Liver (tissue), 9 donors: ENCODE measurements around the gene SLC9A1. TPM values are rescaled to one million over a fixed set of nuclear protein-coding genes. Genes with fewer than 3 reads are reported as not detected.

ENCODE experiments used
- DNase-seq: peaks from one replicate; pipeline ENCODE4 v3.0.0-alpha.2; 2017; ENCODE audit warnings: low spot score
- H3K27ac ChIP-seq, 2 donors: one replicate each; pipeline ENCODE4 v1.7.0; 2013; ENCODE audit warnings: inconsistent platforms in 2 of 2, low read length in 2 of 2, control low read depth in 1 of 2, low read depth in 1 of 2, mild to moderate bottlenecking in 1 of 2
- H3K27me3 ChIP-seq, 4 donors: one replicate each; pipeline versions ENCODE4 v1.6.1 to v1.7.0; 2013; ENCODE audit warnings: low read length in 3 of 4, inconsistent platforms in 1 of 4, mild to moderate bottlenecking in 1 of 4, moderate library complexity in 1 of 4; ENCODE audit not compliant: control insufficient read depth in 4 of 4, insufficient read depth in 4 of 4
- H3K36me3 ChIP-seq, 4 donors: one replicate each; pipeline versions ENCODE4 v1.6.1 to v1.7.0; 2013; ENCODE audit warnings: low read length in 3 of 4, mild to moderate bottlenecking in 3 of 4, low read depth in 1 of 4, moderate library complexity in 1 of 4; ENCODE audit not compliant: control insufficient read depth in 4 of 4, insufficient read depth in 3 of 4
- H3K4me1 ChIP-seq, 4 donors: one replicate each; pipeline versions ENCODE4 v1.6.1 to v1.7.0; 2013; ENCODE audit warnings: low read length in 3 of 4, mild to moderate bottlenecking in 3 of 4, moderate library complexity in 1 of 4; ENCODE audit not compliant: control insufficient read depth in 4 of 4, insufficient read depth in 4 of 4
- H3K4me3 ChIP-seq, 3 donors: one replicate each; pipeline versions ENCODE4 v1.6.1 to v1.7.0; 2013; ENCODE audit warnings: low read length in 3 of 3, control low read depth in 1 of 3, low read depth in 1 of 3, mild to moderate bottlenecking in 1 of 3
- H3K9ac ChIP-seq, 2 donors: one replicate each; pipeline ENCODE4 v1.7.0; 2013; ENCODE audit warnings: low read length in 2 of 2, mild to moderate bottlenecking in 2 of 2, moderate library complexity in 2 of 2, control low read depth in 1 of 2, low read depth in 1 of 2
- H3K9me3 ChIP-seq, 4 donors: one replicate each; pipeline versions ENCODE4 v1.6.1 to v1.7.0; 2013; ENCODE audit warnings: low read length in 3 of 4; ENCODE audit not compliant: control insufficient read depth in 4 of 4
- ATF3 ChIP-seq: IDR thresholded peaks from 2 replicates; pipeline ENCODE4 v1.6.1; 2016; ENCODE audit warnings: antibody characterized with exemption
- EGR1 ChIP-seq, 2 donors: IDR thresholded peaks; 2 replicates each; pipeline ENCODE4 v1.6.1; 2016 to 2018; ENCODE audit warnings: antibody characterized with exemption in 2 of 2, low read depth in 2 of 2
- FOXA1 ChIP-seq: IDR thresholded peaks from 2 replicates; pipeline ENCODE4 v1.6.1; 2016; ENCODE audit warnings: antibody characterized with exemption
- FOXA2 ChIP-seq: IDR thresholded peaks from 2 replicates; pipeline ENCODE4 v1.6.1; 2016; ENCODE audit warnings: antibody characterized with exemption
- GABPA ChIP-seq, 2 donors: IDR thresholded peaks in 1 of 2; conservative IDR thresholded peaks in 1 of 2; 2 replicates each; pipeline ENCODE4 v1.6.1; 2016; ENCODE audit warnings: antibody characterized with exemption in 2 of 2, mild to moderate bottlenecking in 1 of 2, moderate library complexity in 1 of 2
- HNF4A ChIP-seq, 2 donors: conservative IDR thresholded peaks; 2 replicates each; pipeline ENCODE4 v1.6.1; 2016; ENCODE audit warnings: antibody characterized with exemption in 2 of 2, mild to moderate bottlenecking in 2 of 2
- HNF4G ChIP-seq: IDR thresholded peaks from 2 replicates; pipeline ENCODE4 v1.6.1; 2016; ENCODE audit warnings: antibody characterized with exemption
- JUND ChIP-seq, 2 donors: IDR thresholded peaks; 2 replicates each; pipeline ENCODE4 v1.6.1; 2016; ENCODE audit warnings: antibody characterized with exemption in 2 of 2
- NR2F2 ChIP-seq: IDR thresholded peaks from 2 replicates; pipeline ENCODE4 v1.6.1; 2016; ENCODE audit warnings: antibody characterized with exemption
- RAD21 ChIP-seq, 2 donors: IDR thresholded peaks; 2 replicates each; pipeline ENCODE4 v1.6.1; 2016; ENCODE audit warnings: antibody characterized with exemption in 2 of 2, mild to moderate bottlenecking in 2 of 2
- RXRA ChIP-seq, 2 donors: IDR thresholded peaks; 2 replicates each; pipeline ENCODE4 v1.6.1; 2017 to 2018; ENCODE audit warnings: antibody characterized with exemption in 2 of 2, mild to moderate bottlenecking in 1 of 2
- SP1 ChIP-seq: IDR thresholded peaks from 2 replicates; pipeline ENCODE4 v1.6.1; 2018; ENCODE audit warnings: antibody characterized with exemption, mild to moderate bottlenecking
- TAF1 ChIP-seq: conservative IDR thresholded peaks from 2 replicates; pipeline ENCODE4 v1.6.1; 2016; ENCODE audit warnings: antibody characterized with exemption, mild to moderate bottlenecking
- YY1 ChIP-seq: IDR thresholded peaks from 2 replicates; pipeline ENCODE4 v1.6.1; 2016; ENCODE audit warnings: antibody characterized with exemption, mild to moderate bottlenecking
- ZBTB33 ChIP-seq: IDR thresholded peaks from 2 replicates; pipeline ENCODE4 v1.6.1; 2016; ENCODE audit warnings: antibody characterized with exemption
- WGBS: extraction: QIAGEN DNeasy Blood & Tissue Kit; methylation state at CpG from one replicate; pipeline ENCODE4 v1.1.7; 2013; 5-methylcytosine and 5-hydroxymethylcytosine counted together
- polyA plus RNA-seq, 2 donors: library from polyadenylated mRNA; stranded (reverse) in 1 of 2; unstranded in 1 of 2; fragments of 200-250 nt in 1 of 2; fragments of >200 nt in 1 of 2; fragmentation: Nextera tagmentation in 1 of 2; extraction: Ambion mirVana in 1 of 2; gene quantifications; one replicate each; pipeline versions ENCODE4 v1.2.1 to v1.2.3, GENCODE V29; 2013 to 2015
- total RNA-seq, 2 donors: library from RNA; depleted of rRNA; stranded (reverse); fragments of >200 nt; gene quantifications; one replicate each; pipeline ENCODE4 v1.2.3, GENCODE V29; 2014
- TF ChIP-seq, protein P1 (sequence below): IDR thresholded peaks from 2 replicates; pipeline ENCODE4 v1.6.1; 2016; ENCODE audit warnings: antibody characterized with exemption
- TF ChIP-seq, protein P2 (sequence below): IDR thresholded peaks from 2 replicates; pipeline ENCODE4 v1.6.1; 2016; ENCODE audit warnings: antibody characterized with exemption, mild to moderate bottlenecking
- TF ChIP-seq, protein P3 (sequence below): fragments of 150-350 bp; IDR thresholded peaks from 2 replicates; pipeline ENCODE4 v1.5.1; 2017; ENCODE audit warnings: improper control_type of control experiment, low read depth, low read length; ENCODE audit not compliant: missing input control
- donor health status: healthy.
- donor health status: healthy.
- donor health status: healthy.
- donor health status: healthy.
- donor health status: healthy.

Gene SLC9A1
- total and polyA plus RNA-seq, 4 donors = 1.3 to 3.2 (median 1.5) TPM

DNA sequence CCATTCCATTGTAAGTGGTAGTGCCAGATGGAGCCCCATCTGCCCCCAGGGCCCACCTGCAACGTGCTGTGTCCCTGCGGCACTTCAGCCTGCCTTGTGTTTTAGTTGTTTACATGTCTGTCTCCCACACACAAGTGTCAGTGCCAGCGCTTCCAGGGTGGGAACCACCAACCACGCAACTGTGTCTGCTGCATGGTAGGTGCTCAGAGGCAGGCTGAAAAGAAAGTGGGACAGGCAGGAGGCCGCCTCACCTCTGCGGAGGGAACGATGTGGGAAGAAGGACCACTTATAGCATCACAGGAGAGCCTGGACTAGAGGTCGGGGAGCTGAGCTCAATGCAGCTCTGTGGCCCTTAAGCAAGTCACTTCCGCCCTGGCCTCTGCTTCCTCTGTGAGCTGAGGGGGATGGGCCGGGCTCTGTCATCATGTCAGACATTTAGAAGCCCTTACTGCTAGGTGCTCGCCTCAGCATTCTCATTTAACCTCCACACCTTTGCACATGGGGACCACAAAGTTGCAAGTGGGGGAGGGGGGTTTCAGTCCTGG is 17.9 kb downstream of the SLC9A1 start:
- Histone ChIP-seq H3K27me3 (no peaks in the 10 kb centered on the region), H3K27ac (peak overlapping the region; percentile 42 to 68), H3K9me3 (no peaks in the 10 kb centered on the region), H3K4me3 (no peak overlapping the region), H3K9ac (peak overlapping the region in 1 of 2 donors; percentile 12), H3K4me1 (peaks cover 0 to 3% (median 0%) of the 10 kb centered on the region in 4 donors), H3K36me3 (no peaks in the 10 kb centered on the region)
- peak; percentile 47 for DNase-seq
- TF ChIP-seq, protein P1, sequence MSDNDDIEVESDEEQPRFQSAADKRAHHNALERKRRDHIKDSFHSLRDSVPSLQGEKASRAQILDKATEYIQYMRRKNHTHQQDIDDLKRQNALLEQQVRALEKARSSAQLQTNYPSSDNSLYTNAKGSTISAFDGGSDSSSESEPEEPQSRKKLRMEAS = no peak
- TF ChIP-seq EGR1 (IDR thresholded peaks at IDR 0.05; ENCODE audit: low read depth in 2 of 2) (no peak), YY1 (no peak), ATF3 (no peak), FOXA2 (no peak), HNF4A (conservative IDR thresholded peaks at IDR 0.05) (no peak), FOXA1 (no peak)
- TF ChIP-seq, protein P2, sequence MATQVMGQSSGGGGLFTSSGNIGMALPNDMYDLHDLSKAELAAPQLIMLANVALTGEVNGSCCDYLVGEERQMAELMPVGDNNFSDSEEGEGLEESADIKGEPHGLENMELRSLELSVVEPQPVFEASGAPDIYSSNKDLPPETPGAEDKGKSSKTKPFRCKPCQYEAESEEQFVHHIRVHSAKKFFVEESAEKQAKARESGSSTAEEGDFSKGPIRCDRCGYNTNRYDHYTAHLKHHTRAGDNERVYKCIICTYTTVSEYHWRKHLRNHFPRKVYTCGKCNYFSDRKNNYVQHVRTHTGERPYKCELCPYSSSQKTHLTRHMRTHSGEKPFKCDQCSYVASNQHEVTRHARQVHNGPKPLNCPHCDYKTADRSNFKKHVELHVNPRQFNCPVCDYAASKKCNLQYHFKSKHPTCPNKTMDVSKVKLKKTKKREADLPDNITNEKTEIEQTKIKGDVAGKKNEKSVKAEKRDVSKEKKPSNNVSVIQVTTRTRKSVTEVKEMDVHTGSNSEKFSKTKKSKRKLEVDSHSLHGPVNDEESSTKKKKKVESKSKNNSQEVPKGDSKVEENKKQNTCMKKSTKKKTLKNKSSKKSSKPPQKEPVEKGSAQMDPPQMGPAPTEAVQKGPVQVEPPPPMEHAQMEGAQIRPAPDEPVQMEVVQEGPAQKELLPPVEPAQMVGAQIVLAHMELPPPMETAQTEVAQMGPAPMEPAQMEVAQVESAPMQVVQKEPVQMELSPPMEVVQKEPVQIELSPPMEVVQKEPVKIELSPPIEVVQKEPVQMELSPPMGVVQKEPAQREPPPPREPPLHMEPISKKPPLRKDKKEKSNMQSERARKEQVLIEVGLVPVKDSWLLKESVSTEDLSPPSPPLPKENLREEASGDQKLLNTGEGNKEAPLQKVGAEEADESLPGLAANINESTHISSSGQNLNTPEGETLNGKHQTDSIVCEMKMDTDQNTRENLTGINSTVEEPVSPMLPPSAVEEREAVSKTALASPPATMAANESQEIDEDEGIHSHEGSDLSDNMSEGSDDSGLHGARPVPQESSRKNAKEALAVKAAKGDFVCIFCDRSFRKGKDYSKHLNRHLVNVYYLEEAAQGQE = no peak
- 74% methylated on average over 11 of the region's 11 CpGs for WGBS

GRCh38 chr1:27136236-27136551 is 18.7 kb downstream of the SLC9A1 start:
- Histone ChIP-seq H3K9ac (no peak overlapping the region), H3K4me1 (peaks cover 0 to 3% (median 0%) of the 10 kb centered on the region in 4 donors), H3K27me3 (no peaks in the 10 kb centered on the region), H3K27ac (peak overlapping the region in 1 of 2 donors; percentile 68), H3K9me3 (no peaks in the 10 kb centered on the region), H3K4me3 (no peak overlapping the region), H3K36me3 (no peaks in the 10 kb centered on the region)
- no peak for DNase-seq
- WGBS = 82% methylated on average over 3 of the region's 3 CpGs
- TF ChIP-seq YY1 = no peak
- TF ChIP-seq, protein P2 = no peak
- no peak for TF ChIP-seq FOXA1
- no peak for TF ChIP-seq ZBTB33
- TF ChIP-seq FOXA2 = no peak
- TF ChIP-seq JUND (IDR thresholded peaks at IDR 0.05) = no peak
- no peak for TF ChIP-seq HNF4G
- no peak for TF ChIP-seq SP1
- TF ChIP-seq HNF4A (conservative IDR thresholded peaks at IDR 0.05) = no peak
- TF ChIP-seq, protein P3, sequence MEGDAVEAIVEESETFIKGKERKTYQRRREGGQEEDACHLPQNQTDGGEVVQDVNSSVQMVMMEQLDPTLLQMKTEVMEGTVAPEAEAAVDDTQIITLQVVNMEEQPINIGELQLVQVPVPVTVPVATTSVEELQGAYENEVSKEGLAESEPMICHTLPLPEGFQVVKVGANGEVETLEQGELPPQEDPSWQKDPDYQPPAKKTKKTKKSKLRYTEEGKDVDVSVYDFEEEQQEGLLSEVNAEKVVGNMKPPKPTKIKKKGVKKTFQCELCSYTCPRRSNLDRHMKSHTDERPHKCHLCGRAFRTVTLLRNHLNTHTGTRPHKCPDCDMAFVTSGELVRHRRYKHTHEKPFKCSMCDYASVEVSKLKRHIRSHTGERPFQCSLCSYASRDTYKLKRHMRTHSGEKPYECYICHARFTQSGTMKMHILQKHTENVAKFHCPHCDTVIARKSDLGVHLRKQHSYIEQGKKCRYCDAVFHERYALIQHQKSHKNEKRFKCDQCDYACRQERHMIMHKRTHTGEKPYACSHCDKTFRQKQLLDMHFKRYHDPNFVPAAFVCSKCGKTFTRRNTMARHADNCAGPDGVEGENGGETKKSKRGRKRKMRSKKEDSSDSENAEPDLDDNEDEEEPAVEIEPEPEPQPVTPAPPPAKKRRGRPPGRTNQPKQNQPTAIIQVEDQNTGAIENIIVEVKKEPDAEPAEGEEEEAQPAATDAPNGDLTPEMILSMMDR = no peak
- no peak for TF ChIP-seq GABPA (IDR thresholded peaks at IDR 0.05 in 1 of 2, conservative IDR thresholded peaks at IDR 0.05 in 1 of 2)
- no peak for TF ChIP-seq RAD21 (IDR thresholded peaks at IDR 0.05)
- TF ChIP-seq RXRA (IDR thresholded peaks at IDR 0.05) = no peak
- TF ChIP-seq NR2F2 = no peak
- TF ChIP-seq TAF1 = no peak
- no peak for TF ChIP-seq ATF3
- TF ChIP-seq, protein P1 = no peak
- no peak for TF ChIP-seq EGR1 (IDR thresholded peaks at IDR 0.05; ENCODE audit: low read depth in 2 of 2)
